Islet of Langerhans (tissue), 1 donor: ENCODE measurements around the gene ETF1.

Experiments
- FAIRE-seq: peaks from one replicate; lab custom pipeline; 2011; peaks lifted over from hg19 to GRCh38; lab: Jason Lieb, UNC

The ETF1 gene

GRCh38 chr5:138542956-138543729 lies at the start of gene ETF1:
TSS of gene ETF1 (minus strand) at chr5:138543236. CDS start at chr5:138542918, 318 bp downstream.
- no peak for FAIRE-seq

GRCh38 chr5:138588013-138588788 lies 45.2 kb upstream of the ETF1 start:
- no peak for FAIRE-seq

GRCh38 chr5:138585157-138585556 lies 42.1 kb upstream of the ETF1 start:
- FAIRE-seq: no peak

- FAIRE-seq: no peak
Observed at GRCh38 chr5:138583984-138584637, 41.1 kb upstream of the ETF1 start.

GRCh38 chr5:138582959-138583358 lies 39.9 kb upstream of the ETF1 start:
- FAIRE-seq: no peak

- FAIRE-seq: no peak
Observed at GRCh38 chr5:138580777-138581176, 37.7 kb upstream of the ETF1 start.

- no peak for FAIRE-seq
Observed at GRCh38 chr5:138580001-138580400, 37.0 kb upstream of the ETF1 start.

GRCh38 chr5:138579517-138579863 lies 36.5 kb upstream of the ETF1 start:
- FAIRE-seq: no peak

GRCh38 chr5:138577452-138577851 lies 34.4 kb upstream of the ETF1 start:
- no peak for FAIRE-seq

- peak; percentile 77 for FAIRE-seq
Observed at GRCh38 chr5:138575194-138576015, 32.4 kb upstream of the ETF1 start, which contains the start of gene HSPA9. TSS of gene HSPA9 (minus strand) at chr5:138575401. CDS start at chr5:138575318, 83 bp downstream.

GRCh38 chr5:138574744-138575193 lies 31.7 kb upstream of the ETF1 start:
- no peak for FAIRE-seq

GRCh38 chr5:138573949-138574670 lies 31.1 kb upstream of the ETF1 start:
- FAIRE-seq: no peak

GRCh38 chr5:138573223-138573622 lies 30.2 kb upstream of the ETF1 start:
- FAIRE-seq: no peak

- no peak for FAIRE-seq
Observed at GRCh38 chr5:138570871-138571270, 27.8 kb upstream of the ETF1 start.

- no peak for FAIRE-seq
Observed at GRCh38 chr5:138569782-138570181, 26.7 kb upstream of the ETF1 start.

GRCh38 chr5:138568061-138568824 lies 25.2 kb upstream of the ETF1 start:
- FAIRE-seq: no peak

- peak; percentile 24 for FAIRE-seq
Observed at GRCh38 chr5:138566792-138567191, 23.8 kb upstream of the ETF1 start.

- no peak for FAIRE-seq
Observed at GRCh38 chr5:138565100-138565821, 22.2 kb upstream of the ETF1 start.

- FAIRE-seq: no peak
Observed at GRCh38 chr5:138564242-138564641, 21.2 kb upstream of the ETF1 start.
